Stromal cell of bone marrow (primary cell): Measurements from ENCODE around the gene FAM50A.

Source experiments
- DNase-seq: peaks from one replicate; pipeline ENCODE4 v3.0.0-alpha.2; 2012; ENCODE audit warnings: low read depth

The FAM50A gene

DNA sequence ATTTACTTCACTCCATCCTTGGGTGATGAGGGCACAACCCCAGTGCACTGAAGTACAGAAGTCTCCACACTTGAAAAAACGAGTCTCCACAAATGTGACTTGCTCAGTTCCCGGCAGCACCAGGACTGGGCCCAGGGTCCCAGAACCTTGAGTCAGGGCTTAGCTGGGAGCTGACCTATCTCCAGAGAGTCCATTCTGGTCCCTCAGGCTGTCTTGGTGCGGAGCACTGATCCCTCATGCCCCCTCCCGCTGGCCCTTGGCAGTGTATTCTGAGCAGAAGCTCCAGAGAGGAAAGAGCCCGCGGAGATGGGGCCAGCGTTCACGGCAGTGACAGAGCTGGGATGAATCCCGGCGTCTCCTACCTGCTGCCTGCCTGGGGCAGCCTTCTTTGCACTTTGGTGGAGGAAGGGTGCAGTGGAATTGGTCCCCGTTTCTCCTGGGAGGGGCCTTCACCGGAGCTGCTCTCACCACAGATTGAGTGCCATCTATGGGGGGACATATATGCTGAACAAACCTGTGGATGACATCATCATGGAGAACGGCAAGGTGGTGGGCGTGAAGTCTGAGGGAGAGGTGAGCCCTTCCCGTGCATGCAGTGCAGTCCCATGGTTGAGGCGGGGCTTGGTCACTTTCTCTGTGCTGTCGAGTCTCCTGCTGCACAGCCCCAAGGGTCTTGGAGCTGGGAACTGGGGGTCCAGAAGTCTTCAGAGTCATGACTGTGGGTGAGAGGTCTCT lies 3.2 kb upstream of the FAM50A start:
- no peak for DNase-seq

DNA sequence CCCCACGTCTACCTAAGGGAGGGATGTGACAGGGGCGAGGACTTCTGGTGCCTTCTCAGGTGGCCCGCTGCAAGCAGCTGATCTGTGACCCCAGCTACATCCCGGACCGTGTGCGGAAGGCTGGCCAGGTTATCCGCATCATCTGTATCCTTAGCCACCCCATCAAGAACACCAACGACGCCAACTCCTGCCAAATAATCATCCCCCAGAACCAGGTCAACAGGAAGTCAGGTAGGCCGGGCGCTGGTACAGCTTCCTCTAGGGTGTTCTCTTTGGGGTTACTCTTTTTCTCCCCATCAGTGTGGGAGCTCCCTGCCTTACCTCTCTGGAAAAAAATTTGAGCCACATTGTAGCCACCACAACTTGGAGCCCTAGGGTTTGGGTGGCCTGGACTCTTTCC lies 2.4 kb upstream of the FAM50A start:
- DNase-seq, result no peak

DNA sequence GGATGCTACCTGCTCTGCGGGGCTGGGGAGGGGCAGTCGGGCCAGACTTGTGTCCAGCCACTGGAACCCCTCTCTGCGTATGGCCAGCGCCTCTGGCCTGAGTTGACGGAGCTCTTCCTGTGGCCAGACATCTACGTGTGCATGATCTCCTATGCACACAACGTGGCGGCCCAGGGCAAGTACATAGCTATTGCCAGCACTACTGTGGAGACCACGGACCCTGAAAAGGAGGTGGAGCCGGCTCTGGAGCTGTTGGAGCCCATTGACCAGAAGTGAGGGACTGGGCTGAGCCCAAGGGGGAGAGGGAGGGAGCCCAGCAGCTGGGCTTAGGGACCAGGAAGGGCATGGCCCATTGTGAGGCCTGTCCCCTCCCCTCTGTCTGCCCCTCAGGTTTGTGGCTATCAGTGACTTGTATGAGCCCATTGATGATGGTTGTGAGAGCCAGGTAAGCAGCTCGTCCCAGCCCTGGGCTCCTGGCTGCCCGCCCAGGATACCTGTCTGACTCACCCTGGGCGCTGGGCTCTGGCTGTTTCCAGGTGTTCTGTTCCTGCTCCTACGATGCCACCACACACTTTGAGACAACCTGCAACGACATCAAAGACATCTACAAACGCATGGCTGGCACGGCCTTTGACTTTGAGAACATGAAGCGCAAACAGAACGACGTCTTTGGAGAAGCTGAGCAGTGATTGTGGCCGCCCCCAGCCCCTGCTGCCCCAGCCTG lies 1.8 kb upstream of the FAM50A start:
- no peak for DNase-seq

DNA sequence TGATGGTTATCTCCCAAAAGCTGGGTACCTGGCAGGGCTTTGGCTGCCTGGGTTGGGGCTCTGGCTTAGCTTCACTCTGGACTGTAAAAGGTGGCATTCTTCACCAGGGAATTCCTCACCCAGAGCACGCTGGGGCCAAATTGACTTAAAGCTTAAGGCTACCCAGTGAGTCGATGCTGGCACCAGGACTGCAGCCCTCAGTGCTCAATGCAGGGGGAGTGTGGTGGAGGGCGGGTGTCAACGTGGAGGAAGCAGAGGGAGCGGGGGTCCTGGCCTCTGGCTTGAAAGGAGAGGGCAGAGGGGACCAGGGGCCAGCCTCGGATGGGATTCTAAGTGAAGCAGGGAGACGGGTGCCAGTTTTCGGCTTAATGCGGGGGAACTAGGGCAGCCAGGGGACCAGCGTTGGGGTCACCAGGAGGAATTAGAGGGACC lies 446 bp upstream of the FAM50A start:
- no peak for DNase-seq

DNA sequence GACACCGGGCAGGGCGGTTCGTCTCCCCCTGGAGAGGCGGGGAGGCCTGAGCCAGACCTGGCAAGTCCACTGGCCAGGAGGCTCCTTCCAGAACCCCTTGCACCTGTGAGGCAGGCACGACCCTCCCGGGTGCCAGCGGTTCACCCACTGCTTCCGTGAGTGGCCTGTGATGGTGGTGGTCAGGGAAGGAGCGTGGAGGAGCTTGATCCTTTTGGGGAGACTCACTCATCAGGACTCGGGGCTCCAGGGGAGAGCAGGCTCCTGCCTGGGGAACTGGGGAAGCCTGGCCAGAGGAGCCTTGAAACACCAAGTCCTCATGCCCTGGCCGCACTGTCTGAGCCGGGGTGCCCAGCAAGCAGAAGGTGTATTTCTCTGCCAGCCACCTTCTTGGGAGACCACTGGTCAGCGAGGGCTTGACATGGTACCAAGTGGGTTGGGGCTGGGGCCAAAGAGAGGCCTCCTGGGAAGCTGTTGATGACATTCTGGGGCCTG lies 860 bp downstream of the FAM50A start:
- no peak for DNase-seq

DNA sequence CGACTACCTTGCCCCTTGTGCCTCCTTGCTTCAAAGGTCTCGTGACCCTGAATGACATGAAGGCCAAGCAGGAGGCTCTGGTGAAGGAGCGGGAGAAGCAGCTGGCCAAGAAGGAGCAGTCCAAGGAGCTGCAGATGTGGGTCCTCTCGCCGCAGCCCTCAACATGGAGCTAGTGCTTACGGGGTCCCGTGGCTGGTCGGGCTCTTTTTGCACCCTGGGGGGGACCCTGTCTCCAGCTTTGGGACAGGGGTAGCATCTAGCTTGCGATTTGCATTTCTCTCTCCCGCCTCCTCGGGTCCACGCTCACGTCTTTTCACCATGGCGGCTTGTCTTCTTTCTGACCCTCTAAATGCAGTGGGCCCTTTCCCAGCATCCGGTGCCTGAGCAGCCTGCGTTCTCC lies 1.8 kb downstream of the FAM50A start:
- no peak for DNase-seq

DNA sequence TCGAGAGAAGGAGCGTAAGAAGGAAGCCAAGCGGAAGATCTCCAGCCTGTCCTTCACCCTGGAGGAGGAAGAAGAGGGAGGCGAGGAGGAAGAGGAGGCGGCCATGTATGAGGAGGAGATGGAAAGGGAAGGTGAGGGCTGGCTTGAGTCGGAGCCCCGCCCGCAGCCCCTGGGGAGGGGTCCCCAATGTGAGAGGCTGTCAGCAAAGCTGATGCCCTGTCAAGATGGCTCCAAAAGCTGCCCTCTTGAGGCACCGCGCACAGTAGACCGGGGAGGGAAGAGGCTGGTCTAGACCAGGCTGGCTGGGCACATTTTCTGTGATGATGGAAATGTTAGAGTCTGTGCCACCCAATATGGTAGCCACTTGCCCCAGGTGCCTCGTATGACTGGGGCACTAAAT lies 2.5 kb downstream of the FAM50A start:
- DNase-seq, result no peak

DNA sequence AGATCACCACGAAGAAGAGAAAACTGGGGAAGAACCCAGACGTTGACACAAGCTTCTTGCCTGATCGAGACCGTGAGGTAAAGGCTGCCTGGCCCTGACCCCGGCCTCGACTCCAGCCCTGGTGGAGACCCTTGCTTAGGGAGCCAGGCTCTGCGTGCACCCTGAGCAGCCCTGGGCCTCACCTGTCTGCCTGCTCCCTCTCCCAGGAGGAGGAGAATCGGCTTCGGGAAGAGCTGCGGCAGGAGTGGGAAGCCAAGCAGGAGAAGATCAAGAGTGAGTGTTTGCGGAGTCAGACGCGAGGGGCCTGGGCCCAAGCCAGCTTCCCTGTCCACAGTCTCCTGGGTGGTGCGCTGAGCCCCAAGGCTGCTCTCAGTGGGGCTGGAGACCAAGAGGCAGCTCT lies 4.5 kb downstream of the FAM50A start:
- no peak for DNase-seq

DNA sequence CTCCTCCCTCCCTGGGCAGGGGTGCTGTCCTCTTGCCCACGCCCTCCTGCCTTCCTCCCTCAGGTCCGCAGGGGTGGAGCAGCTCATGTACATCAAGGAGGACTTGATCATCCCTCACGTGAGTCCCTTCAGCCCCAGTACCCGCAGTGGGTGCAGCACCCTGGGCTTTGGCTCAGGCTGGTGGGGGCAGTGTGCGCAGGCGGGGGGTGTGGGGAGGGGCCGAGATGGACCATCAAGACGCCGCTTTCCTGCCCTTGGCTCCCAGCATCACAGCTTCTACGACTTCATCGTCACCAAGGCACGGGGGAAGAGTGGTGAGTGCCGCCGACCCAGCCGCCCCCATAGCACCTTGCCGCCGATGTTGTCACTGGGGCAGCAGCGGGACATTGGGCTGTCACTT lies 5.7 kb downstream of the FAM50A start:
- DNase-seq, result no peak

DNA sequence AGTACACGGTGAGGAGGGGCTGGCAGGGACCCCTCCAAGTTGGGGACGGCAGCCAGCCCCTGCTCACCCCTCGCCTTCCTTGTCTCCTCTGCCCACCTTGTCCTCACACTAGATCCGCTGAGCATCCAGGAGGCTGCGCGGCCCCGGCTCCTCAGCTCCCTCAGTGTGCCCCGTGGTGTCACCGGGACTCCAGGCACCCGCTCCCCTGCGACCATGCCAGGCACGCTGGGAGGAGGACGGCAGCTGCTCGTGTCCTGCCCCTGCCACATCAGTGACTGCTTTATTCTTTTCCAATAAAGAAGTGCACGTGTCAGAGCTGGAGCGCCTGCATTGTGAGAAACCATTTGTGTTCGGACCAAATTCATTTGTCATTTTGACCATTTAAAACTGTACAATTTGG lies 6.4 kb downstream of the FAM50A start:
- DNase-seq, result no peak

DNA sequence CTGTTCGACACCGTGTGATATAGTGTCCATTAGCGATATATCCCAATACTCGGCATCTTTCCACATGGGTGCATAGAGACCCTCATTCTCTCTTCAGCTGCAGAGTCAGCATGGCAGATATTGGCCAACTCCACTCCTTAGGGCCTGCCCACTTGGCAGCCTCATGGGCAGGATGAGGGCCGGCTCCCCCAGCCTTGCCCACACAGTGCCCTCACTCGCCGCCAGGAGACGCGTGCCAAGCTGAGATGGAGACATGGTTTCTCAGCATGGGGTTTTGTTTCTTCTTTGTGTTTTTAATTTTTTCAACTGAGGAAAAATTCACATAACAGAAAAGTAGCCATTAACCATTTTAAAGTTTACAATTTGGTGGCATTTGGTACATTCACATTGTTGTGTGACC lies 8.9 kb downstream of the FAM50A start:
- DNase-seq, result no peak

DNA sequence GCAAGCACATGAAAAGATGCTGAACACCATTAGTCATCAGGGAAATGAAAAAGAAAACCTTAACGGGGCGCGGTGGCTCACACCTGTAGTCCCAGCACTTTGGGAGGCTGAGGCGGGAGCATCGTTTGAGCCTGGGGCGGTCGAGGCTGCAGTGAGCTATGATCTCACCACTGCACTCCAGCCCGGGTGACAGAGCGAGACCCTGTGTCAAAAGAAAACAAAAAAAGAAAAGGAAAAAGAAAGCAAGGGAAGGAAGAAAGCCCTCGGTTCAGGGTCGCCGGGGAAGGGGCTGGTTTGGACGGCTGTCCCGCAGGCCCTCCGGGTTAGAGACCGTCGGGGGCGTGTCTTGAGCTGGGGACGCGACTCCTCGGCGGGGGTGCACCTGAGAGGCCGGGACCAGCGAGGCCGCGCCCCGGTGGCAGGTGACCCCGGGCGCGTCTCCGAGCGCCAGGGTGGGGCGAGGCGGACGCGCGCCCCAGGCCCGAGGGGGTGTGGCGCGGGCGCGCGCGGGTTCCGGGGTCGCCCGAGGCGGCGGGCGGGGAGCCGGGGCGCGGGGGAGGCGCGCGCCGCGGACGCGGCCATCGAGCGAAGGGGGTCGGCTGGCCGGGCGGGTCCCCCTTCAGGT lies 13.7 kb downstream of the FAM50A start:
- DNase-seq, result no peak

DNA sequence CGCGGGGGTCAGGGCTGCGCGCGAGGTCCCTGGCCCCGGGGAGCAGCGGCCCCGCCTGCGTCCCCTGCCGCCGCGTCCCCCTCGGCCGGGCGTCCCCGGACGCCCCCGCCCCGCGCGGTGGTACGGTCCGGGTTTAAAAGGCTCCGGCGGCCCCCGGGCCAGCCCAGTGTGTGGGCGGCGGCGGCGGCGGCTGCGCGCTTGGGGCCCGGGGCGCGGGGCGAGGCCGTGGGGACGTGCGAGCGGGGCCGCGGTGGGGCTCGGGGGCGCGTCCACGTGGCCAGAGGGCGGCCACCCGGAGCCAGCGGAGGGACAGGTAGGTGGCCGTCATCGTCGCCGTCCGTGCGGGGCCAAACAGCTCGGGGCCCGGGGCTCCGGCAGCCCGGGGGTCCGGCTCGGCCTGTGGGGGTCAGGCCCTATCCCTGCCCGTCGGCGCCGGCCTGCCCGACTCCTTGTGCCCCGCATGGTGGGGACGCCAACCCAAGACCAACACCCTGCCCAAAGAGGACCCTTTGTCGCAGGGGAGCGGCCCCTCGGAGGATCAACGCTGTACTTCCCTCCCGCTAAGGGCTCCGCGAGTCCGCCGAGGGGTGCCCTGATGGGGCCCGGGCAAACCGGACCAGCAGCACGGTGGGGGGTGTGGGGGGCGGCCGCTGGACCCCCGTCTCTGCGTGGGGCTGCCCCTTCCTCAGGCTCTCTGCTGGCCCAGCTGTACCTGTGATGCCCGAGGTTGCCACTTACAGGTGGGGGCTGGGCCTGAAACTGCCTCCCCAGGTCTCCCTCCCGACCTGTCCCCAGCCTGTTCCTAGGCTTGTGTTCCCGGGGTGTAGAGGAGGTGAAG lies 14.4 kb downstream of the FAM50A start, which contains the start of gene PLXNA3:
TSS of gene PLXNA3 (plus strand) at position 166 of the 838 bp plus-strand sequence. CDS start 1,903 bp downstream, outside the sequence.
- no peak for DNase-seq

DNA sequence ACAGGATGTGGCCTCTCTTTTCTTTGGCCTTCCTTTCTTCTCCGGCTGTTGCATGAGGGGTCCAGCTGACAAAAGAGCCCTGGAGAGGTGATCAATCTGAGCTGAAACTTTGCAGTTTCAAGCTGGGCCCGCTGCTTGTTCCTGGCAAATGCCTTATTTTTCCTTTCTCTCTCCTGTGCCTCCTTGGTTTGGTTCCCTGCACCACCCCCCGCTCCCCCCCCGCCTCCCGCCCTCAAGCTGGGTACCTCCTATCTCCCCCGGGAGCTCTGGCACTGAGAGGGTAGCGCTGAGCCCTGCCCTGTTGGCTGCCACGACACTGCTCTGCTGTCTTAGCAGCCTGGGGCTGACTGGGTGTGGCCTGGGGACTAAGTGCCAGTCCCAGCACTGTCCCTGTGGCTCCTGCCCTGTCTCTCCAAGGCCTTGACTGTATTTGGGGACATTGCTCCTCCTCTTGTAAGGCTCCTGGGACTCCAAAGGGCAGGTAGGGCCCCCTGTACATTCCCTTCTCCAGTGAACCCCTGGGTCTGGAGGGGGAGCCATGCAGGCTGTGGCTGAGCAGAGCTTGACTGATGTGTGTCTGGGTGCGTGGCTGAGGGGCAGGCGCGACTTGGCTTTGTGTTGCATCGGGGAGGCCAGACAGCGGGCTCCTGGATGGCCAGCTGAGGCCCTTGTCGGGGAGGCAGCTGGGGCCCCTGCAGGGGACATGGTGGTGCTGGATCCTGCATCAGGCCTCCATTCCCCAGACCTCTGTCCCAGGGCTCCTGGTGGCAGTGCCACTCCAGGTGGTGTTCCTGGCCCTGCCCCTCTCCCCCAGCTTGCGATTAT lies 15.2 kb downstream of the FAM50A start:
- no peak for DNase-seq

DNA sequence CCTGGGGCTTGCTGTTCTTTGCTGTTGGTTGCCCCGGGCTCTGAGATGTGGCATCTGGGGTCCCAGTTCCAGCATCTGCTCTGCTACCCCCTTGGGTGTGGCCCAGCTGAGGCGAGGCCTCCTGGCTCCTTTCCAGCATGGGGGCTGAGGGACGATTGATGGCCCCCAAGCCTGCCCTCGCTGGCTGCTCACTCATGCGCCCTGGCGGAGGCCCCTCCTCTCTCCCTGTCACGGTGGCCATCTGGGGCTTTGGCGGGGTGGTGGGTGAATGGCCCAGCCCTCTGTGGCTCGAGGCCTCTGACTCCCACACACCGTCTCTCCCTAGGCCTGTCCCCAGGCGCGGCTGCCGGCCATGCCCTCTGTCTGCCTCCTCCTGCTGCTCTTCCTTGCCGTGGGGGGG lies 15.9 kb downstream of the FAM50A start:
- no peak for DNase-seq

DNA sequence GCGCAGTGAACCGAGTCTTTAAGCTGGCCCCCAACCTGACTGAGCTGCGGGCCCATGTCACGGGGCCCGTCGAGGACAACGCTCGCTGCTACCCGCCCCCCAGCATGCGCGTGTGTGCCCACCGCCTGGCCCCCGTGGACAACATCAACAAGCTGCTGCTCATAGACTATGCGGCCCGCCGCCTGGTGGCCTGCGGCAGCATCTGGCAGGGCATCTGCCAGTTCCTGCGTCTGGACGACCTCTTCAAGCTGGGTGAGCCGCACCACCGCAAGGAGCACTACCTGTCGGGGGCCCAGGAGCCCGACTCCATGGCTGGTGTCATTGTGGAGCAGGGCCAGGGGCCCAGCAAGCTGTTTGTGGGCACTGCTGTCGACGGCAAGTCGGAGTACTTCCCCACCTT lies 16.4 kb downstream of the FAM50A start:
- DNase-seq, result no peak

DNA sequence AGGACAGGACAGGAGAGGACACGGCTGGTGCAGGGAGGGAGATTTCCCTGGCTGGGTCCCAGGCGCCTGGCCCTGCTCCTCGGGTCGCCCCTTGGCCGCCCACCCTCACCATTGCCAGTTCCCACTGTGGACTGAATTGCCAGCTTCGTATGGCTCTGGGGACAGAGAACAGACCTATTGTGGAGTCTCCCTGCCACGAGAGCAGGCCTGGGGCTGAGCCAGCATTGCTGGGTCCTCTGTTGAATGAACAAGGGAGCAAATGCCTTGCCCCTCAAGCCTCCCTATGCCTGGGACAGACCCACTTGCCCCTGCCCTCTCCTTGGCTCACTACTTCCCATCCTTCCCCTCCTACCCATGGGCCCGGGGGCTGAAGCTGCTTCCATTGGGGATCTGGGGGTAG lies 18.5 kb downstream of the FAM50A start:
- no peak for DNase-seq

DNA sequence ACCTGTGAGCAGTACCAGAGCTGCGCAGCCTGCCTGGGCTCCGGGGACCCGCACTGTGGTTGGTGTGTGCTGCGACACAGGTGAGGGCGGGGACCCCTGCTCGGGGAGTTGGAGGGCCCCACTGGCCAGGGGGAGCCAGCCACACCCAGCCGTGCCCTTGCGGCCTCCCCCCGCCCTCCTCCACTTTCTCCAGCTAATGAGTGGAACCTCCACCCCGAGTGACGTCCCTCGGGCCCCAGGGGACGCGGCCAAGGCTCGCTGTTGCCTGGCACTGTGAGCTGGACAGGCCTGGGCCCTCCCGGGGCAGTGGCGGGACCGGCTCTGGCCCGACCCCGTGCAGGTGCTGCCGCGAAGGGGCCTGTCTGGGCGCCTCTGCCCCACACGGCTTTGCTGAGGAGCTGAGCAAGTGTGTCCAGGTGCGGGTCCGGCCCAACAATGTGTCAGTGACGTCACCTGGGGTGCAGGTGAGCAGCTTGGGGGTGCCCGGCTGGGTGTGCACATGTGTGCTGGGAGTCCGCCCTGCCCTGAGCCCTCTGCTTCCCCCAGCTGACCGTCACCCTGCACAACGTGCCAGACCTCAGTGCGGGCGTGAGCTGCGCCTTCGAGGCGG lies 19.8 kb downstream of the FAM50A start:
- no peak for DNase-seq

DNA sequence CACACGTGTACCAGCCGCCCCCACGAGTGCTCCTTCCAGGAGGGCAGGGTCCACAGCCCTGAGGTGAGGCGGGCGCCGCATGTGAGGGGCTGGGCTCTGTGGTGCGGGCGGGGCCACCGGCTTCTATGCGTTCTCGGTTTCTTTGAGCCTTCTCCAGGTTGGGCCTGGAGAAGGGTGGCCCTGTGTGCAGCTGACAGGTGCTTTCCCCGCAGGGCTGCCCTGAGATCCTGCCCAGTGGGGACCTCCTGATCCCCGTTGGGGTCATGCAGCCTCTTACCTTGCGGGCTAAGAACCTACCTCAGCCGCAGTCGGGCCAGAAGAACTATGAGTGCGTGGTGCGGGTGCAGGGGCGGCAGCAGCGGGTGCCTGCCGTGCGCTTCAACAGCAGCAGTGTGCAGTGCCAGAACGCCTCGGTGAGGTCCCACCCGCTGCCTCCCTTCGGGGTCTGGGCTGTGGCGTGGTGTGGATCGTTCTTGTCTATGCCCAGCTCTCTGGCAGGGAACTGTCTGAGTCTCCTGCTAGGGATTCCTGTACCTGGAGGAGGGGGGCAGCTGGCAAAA lies 20.9 kb downstream of the FAM50A start:
- no peak for DNase-seq

DNA sequence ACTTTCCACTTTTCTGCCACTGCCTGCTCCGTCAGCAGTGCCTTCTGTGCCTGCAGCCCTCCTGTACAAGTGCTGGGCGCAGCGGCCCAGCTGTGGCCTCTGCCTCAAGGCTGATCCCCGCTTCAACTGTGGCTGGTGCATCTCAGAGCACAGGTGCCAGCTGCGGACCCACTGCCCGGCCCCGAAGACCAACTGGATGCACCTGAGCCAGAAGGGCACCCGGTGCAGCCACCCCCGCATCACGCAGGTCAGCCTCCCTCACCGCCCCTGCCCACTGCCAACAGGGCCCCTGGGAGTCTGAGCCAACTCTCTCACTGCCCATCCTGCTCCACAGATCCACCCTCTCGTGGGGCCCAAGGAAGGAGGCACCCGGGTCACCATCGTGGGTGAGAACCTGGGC lies 21.7 kb downstream of the FAM50A start:
- DNase-seq, result no peak
